IPS-11a (cell line): ENCODE data around the gene POU2F3.

Source experiments
- H3K4me3 ChIP-seq: one replicate; pipeline ENCODE4 v1.5.1; 2013; ENCODE audit warnings: low read depth, low read length, control low read depth

POU2F3 gene

DNA sequence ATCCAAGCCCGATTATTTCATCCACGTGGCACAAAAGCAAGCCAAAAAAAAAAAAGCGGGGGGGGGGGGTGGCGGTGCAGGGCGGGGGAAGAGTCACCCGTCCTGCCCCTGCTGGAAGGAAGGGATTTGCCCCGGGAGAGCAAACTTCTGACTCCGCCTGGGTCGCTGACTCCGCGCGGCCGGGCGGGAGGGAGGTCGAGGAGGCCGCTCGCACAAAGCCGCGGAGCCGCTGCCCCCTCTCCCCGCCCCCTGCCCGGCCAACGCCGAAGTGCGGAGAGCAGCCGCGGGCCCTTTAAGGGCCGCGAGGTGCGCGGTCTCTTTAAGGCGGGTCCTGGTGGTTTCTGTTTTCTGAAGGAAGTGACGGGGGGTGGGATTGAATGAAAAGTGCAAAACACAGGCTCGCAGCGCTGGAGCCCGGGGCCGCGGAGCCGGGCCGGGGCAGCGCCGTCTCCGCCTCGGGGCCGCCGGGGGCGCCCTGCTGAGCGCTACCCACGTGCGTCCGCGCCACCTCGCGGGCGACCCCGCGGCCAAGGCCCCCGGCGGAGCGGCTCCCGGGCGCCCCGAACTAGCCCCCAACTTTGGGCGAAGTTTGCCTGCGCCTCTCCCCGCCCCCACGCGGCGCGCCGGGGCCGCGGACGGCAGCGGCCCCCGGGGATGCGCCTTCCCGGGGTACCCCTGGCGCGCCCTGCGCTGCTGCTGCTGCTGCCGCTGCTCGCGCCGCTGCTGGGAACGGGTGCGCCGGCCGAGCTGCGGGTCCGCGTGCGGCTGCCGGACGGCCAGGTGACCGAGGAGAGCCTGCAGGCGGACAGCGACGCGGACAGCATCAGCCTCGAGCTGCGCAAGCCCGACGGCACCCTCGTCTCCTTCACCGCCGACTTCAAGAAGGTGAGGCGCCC lies 29.1 kb upstream of the POU2F3 start, which contains the start of gene OAF:
Gene OAF (plus strand): TSS at position 407 of the 896 bp plus-strand sequence. CDS start 248 bp downstream, at position 655.
- H3K4me3 ChIP-seq = peak within 1 kb of the TSS; percentile 39

DNA sequence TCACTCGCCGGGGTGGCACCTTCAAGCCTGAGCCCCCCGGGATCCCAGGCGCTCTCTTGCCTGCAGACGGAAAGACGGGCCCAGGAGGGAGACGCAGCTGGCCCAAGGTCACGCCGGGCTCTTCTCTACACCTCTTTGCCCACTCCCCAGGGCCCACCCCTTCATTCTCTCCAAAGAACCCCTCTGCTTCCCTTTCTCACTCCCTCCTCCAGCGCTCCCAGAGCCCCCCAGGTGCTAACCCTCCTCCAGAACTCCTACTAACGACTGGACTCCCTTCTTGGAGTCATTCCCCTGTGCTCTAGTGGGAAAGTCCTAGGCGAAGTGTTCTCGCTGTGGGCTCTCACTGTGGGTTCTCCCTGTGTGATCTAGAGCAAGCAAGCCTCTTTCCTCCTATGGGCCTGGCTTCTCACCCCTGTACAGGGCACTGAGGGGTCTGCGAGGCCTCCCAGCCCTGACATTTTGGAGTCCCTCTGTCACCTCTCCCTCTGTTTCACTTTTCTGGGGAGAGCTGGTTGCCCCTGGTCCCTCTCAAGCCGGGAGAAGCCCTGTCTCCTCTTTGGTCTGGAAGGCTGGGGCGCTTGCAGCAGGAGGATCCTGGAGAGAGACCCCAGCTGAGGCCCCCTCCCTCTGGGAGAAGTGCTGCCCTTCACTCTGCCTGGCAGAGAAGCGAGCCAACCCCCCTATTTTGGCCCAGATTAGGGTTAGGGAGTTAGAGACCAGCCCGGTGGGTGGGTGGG lies 28.2 kb upstream of the POU2F3 start:
- H3K4me3 ChIP-seq = peak overlapping the region; percentile 39

DNA sequence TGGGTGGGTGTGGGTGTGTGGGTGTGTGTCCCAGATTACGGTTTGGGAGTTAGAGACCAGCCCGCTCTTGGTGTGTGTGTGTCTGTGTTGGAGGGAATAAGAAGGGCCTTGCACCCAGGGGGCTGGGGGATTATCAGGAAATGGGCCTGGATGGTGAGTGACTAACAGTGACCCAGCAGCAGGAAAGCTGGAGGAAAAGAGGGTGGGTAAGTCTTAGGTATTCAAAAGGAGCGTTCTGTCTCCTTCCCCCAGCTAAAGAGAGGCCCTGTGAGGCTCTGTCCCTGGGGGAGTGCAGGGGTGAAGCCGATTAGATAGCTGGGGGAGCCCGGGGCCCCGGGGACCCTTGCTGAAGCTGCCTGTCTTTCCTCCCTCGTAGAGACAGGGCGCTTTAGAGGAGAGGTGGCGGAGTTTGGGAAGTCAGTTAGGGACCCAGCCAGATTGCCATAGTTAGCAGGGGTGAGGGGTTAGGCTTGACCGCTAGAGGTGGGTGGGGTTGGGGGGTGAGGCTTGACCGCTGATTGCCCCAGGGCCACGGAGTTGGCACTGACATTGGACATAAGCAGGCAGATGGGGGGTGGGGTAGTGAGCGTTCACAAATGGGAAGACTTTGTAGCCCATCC lies 27.6 kb upstream of the POU2F3 start:
- no peak overlapping the region for H3K4me3 ChIP-seq

DNA sequence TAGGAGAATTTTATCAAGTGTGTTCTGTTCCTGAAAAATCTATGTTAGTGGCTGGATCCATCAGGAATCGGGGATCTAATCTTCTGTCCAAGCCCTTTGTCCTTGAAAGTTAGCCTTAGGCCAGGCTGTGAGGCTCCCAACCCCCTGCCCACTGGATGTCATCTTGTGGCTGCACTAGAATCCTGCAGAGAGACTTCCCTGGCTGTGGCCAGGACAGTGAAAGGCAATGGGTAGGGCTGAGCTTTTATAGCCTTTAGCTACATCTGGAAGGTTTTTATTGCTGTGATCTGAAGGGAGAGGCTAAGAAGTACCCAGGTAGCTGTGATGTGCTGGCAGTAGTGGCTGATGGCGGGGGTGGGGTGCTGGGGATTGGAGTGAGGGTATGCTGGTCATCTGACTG lies 27.0 kb upstream of the POU2F3 start:
- H3K4me3 ChIP-seq = no peak overlapping the region

DNA sequence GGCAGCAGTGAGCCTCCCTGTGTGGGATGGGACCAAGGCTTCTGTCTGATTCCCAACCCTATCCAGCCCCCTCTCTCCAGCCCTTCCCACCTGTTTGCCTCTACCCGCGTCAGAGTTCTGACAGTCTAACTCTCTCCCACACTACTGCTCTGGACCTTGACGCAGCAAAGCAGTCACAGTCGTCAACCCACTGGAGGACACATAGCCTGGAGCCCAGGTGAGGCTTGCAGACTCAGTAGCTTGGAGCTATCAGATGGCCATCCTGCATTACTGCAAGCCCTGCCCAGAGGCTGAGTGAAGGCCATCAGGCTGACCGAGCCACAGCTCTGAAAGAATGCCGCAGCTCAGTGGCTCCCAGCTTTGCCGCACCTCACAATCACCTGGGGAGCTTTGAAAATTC lies 25.4 kb upstream of the POU2F3 start:
- no peak overlapping the region for H3K4me3 ChIP-seq

DNA sequence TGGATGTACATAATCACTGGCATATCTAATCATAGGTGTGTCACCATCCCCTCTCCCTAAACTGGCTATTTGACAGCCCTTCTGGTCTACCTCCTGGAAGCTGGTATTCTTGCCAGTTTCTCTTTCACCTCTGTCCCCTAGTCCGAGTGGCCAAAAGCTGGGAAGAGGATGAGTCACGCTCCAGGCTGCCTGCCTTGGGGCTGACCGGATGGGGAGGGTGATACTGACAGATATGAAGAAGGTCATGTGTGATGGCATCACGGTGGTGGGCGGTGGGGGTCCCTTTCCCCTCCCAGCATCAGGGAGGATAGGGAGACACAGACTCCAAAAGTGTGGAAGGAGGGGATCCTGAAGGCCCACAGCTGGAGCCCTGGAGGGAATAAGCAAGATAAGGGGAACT lies 24.3 kb upstream of the POU2F3 start:
- no peak overlapping the region for H3K4me3 ChIP-seq

DNA sequence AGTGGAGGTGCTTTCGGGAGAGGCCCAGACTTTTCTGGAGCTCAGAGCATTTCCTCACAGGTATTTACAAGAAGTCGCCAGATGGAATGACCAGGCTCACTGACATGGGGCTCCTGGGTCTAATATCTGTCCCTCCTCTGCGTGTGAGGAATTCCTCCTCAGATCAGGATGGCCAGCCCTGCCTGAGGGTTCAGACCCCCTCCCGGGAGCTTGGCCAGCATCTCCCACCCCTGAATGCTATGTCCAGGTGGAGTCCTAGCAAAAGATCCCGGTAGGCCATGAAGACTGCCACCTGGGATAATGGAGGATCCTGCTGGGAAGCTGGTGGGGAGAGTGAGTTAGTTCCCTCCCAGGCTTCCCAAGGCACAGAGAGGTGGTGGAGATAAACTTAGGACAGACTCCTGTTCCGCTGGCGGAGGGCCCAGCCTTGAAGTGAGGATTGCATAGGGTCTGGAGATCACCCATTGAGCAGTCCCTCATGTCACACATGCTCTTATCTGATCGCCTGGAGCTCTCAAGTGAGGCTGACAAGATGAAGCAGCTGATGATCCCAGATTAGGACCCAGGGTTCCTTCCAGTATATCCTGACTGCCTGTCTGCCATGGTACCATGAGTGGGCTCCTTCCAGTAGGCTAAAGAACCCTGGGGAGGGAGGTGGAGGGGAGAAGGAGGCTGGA lies 23.4 kb upstream of the POU2F3 start:
- no peak overlapping the region for H3K4me3 ChIP-seq

DNA sequence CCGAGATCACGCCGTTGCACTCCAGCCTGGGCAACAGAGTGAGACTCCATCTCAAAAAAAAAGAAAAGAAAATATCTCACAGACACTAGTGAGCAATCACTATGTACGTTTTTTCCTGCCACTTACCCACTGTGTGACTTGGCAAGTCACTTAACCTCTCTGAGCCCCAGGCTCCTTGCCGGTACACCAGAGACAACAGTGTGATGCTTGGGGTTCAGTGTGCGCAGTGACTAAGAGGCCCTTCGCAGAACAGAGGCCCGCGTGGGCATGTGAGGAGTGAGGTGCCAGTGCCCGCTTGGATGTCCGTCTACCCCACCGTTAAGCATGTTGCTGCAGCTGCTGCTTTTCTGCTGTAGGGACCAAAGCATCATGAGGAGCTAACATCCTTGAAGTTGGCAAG lies 22.4 kb upstream of the POU2F3 start:
- H3K4me3 ChIP-seq = no peak overlapping the region

DNA sequence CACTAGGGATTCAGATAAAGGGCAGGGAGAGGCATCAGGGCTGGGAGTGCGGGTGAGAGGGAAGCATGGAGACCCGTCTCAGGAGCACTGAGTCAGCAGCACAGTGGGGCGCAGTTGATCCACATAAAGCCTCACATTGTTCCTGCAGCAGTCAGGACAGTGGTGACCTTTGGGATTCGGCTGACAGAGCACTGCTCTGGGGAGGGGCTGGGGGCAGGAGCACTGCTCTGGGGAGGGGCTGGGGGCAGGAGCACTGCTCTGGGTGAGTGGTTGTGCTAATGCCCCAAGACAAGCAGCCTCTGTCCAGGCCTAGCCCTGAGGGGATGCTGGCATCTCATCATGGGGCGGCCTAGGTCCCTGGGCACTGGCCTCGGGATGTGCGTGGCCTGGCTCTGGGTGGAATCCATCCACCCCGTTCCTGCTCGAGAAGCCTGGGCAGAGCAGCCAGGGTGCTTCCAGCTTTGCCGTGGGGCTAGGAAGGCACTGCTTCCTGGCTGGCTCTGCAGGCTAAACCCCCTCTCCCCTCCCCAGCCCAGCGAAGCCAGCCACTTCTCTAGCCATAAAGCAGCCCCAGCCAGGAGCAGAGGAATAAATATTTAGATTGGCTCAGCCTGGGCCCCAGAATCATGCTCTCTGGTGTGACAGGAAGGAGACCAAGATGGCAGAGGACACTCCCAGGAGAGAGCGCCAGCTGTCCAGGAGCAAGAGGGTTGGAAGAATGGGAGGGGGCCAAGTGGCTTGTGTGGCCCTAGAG lies 21.8 kb upstream of the POU2F3 start:
- no peak overlapping the region for H3K4me3 ChIP-seq

DNA sequence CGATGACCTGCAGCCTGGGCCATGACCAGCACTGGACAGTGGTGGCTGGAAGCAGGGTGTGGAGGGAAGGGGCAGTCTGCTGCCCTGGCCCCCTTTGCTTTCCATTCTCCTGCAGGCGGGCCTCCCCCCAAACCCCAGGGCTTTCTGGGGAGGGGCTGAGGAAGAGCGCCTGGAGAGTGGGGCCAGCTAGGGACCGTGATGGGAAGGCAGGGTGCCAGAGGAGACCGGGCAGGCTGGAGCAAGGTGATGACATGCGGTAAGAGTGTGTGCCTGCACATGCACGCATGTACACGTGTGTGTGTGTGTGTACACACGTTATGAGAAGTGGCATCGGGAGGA lies 21.3 kb upstream of the POU2F3 start:
- no peak overlapping the region for H3K4me3 ChIP-seq

DNA sequence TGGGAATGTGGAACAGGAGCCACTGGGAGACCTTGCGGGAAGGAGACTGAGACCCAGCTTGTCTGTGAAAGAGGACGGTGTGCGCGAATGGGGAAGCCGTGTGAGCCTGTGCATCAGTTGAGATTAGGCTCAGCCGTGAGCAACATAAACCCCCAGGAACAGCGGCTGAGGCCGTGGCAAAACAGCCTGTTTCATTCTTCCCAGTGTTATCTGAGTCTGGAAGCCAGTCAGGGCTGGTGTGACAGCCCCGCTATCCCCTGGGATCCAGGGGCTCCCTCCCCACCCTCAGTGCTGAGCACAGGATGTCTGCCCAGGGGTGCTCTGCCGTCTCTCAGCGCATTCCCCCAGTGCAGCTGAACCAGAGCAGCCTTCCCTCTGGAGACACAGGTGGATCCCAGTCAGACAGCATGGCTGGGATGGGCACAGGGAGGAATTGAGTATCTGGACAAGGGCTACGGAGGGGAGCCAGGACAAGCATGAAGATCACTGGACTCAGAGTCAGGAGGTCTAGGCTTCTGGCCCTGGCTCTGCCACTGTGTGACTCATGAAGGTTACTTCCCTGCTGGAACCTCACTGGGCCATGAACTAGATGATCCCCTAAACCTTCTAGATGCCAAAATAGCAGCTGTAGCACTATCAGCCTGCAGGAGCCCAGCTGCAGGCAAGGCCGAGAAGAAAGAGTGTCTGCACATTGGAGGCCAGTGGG lies 20.6 kb upstream of the POU2F3 start:
- H3K4me3 ChIP-seq = no peak overlapping the region

DNA sequence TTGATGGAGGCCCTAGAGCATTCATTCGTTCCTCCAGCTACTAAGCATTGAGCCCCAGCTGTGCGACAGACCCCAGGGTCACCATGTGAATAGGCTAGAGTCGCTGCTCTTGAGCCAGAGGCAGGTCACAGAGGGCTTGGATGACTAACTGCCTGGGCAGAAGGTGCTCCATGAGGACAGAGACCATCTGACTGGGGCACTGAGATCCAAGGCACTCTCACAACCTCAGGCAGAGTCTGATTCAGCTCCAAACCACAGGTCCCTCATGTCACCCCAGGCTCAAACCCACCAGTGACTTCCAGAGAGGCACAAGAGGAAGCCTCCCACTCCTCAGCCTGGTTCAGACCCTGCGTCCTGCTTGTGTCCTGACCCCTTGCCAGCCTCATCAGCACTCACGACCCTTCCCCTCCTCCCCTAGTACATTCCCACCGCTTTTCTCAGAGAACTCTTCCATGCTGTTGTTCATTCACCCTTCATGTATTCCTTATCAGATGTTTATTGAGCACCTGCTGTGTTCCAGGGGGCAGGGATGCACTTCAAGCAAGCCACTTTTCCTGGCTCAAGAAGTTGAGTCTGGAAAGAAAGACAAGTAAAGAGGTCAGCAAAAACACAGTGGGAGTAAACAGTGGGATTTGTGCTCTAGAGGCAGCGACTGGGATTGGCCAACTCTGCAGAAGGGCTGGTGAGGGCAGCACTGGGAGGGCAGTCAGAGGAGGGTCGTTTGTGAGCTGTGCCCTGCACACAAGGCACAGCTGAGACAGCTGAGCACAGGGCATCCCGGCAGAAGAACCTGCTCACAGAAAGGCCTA lies 19.8 kb upstream of the POU2F3 start:
- no peak overlapping the region for H3K4me3 ChIP-seq

DNA sequence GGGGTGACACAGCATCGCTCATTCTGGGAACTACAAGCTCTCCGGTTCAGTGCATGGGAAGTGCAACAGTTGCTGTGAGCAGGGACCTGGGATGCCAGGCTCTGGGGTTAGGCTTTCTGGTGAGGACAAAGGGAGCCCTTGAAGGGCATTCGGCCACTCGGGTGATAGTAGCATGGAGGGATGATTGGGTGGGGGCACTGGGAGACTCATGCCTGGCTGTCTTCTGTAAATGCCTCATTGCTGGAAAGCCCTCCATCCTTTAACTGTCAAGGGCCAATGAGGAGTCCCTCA lies 19.2 kb upstream of the POU2F3 start:
- H3K4me3 ChIP-seq = no peak overlapping the region

DNA sequence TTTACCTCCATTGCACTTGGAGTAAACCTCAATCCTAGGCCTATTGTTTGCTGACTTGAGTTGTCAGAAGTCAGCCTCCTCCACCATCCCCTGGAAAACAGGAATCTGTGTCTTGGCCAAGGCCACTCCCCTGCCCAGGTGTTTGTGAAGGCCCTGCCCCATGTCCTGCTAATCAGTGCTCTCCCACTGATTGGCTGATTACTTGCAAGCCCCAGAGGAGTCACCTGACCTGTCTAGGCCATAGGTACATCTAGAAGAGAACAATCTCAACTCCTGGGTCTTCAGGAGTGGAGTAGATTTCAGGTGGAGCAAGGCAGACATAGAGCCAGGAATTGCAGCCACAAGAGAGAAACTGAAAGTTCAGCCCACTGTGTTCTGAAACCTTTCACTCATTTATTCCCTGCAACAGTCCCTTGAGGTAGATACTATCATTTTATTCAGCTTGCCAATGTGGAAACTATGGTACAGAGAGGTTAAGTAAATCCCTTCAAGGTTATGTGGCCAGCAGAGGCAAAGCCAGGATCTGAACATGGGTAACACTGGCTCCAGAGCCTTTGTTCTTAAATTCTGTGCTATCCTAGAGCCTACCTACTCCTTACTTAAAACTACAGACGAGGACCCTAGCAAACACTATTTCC lies 18.7 kb upstream of the POU2F3 start:
- no peak overlapping the region for H3K4me3 ChIP-seq

DNA sequence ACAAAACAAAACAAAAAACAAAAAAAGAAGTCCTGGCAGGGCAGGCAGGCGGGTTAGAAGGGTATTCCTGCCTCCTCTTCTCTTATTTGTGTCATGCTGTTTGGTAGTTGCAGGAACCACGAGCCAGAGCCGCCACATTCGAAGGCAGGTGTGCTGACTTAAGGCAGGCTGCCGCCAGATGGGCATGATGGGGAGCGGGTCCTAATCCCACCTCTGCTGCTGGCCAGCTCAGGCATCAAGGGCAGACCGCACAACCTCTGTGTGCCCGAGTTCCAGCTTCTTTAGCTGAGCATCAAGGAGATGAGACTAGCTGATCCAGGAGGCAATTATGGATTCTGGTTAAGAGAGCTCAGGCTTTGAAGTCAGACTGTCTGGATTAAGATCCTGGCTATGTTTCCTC lies 17.0 kb upstream of the POU2F3 start:
- no peak overlapping the region for H3K4me3 ChIP-seq

DNA sequence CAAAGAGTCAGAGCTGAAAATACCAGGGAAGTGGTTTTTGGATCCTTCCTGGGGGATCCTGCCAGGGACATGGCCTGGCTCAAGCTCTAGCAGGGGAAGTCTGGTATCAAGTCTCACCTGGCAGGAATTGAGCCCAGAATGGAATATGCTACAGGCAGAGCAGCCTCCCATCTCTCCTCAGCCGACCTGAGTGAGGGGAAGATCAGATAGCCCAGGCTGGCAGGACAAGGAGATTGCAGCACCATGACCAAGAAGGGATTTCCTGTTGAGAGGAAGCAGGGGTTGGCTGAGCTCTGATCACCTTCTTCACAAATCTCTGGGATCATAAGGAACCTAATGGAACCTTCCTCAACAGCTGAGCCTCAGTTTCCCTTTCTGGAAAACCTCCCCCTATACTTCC lies 16.1 kb upstream of the POU2F3 start:
- no peak overlapping the region for H3K4me3 ChIP-seq

DNA sequence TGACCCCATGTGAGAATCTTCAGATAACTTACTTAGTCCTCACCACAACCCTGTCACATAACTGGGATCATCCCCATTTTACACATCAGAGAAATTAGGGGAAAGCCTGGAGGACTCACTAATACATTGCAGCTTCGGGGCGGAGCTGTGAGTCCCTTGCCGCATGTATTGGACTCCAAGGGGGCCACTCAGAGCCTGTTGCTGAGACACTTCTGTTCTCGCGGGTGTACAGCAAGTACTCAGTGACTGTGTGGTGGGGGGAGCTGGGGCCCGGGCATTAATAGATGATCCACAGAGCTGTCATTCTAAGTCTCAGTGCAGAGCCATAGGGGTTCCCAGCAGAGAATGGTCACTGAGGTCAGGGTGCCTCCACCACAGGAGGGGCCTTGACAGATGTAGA lies 15.6 kb upstream of the POU2F3 start:
- H3K4me3 ChIP-seq = no peak overlapping the region

DNA sequence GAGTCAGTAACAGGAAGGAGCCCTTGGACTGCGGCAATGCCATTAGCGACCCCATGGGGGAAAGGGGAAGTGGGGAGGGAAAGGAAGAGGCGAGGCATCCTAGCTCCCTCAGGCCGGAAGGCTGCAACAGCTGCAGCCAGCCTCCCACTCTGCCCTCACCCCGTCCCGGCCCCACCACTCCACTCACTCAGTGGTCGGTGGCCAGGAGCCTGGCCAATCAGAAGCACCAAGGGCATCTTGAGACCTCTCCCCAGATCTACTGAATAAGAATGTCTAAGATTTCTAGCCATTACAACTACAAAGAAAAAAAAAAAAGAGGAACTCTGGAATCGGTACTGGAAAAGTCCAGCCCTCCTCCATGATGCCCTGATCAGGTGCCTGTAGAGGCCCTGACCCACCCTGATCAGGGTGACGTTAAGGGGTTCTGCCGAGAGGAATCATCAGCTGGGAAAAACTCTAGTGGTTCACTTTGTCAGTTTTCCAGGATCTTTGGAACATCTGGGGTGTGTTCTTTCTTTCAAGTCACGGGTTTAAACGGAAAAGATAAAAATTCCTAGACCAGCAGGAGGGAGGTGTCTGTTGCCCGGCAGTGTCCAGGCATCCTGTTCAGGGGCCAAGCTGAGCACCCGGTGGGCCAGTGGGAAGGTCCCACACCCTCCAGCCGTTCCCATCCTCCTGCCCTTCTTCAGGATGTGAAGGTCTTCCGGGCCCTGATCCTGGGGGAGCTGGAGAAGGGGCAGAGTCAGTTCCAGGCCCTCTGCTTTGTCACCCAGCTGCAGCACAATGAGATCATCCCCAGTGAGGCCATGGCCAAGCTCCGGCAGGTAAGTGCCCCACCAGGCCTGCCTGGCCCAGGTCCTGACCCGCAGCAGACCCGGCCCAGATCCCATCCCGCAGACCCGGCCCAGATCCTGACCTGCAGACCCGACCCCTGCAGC lies 14.7 kb upstream of the POU2F3 start:
- H3K4me3 ChIP-seq = no peak overlapping the region
